Measurements from ENCODE around the gene TUSC2. TPM values are rescaled to one million over a fixed set of nuclear protein-coding genes. Genes with fewer than 3 reads are reported as not detected.

Gene TUSC2
- polyA plus RNA-seq, 1 of the 3 experiments (the other 2 are of a cell fraction), result 58.7 TPM

GRCh38 chr3:50294089-50294488 lies 33.9 kb downstream of the TUSC2 start:
- CTCF ChIA-PET, result interaction anchor here (1.5 to 2.2 kb wide), 2 partner anchors 25 to 27 kb away, joined by 3 to 6 read pairs; no protein-coding TSS in a partner anchor
- 92% methylated on average over 2 of the region's 4 CpGs for WGBS (ENCODE audit: low lambda C conversion rate)
- Histone ChIP-seq H3K4me3 (ENCODE audit: low read depth in 2 of 2, low read length in 1 of 2) (no peak overlapping the region), H3K4me1 (ENCODE audit: control insufficient read depth in 1 of 2, insufficient read depth in 2 of 2, low read depth in 1 of 2, low read length in 1 of 2) (peaks cover 9 to 24% of the 10 kb centered on the region in 2 experiments; a peak in 2 of 4 replicates), H3K27me3 (ENCODE audit: insufficient read depth) (no peaks in the 10 kb centered on the region), H3K9ac (no peak overlapping the region), H3K9me3 (no peaks in the 10 kb centered on the region), H2AFZ (ENCODE audit: low read depth) (no peak overlapping the region), H3K27ac (ENCODE audit: low read depth in 2 of 2, low read length in 1 of 2) (no peak overlapping the region), H3K4me2 (no peak overlapping the region), H4K20me1 (ENCODE audit: insufficient read depth) (no peaks in the 10 kb centered on the region), H3K9me2 (no peaks in the 10 kb centered on the region), H3F3A (replicated peaks; ENCODE audit: insufficient read depth) (no peaks in the 10 kb centered on the region), H3K79me2 (ENCODE audit: insufficient read depth) (peaks cover 28% of the 10 kb centered on the region), H3K36me3 (replicated peaks in 1 of 2; ENCODE audit: control insufficient read depth in 1 of 2, insufficient read depth in 2 of 2, low read length in 1 of 2) (peaks cover 3 to 17% of the 10 kb centered on the region in 2 experiments)
- POLR2A ChIA-PET, result interaction anchor here (0.6 kb wide), 1 partner anchor 30 kb away, joined by 3 read pairs; no protein-coding TSS in a partner anchor
- no peak for DNase-seq
- TF ChIP-seq FOXM1 (IDR thresholded peaks at IDR 0.05; ENCODE audit: low read depth) (no peak), MAX (IDR thresholded peaks at IDR 0.05; ENCODE audit: low read depth) (no peak), YY1 (IDR thresholded peaks at IDR 0.05; ENCODE audit: low read depth) (no peak), IRF3 (IDR thresholded peaks at IDR 0.05; ENCODE audit: low read depth, low read length) (no peak), USF1 (IDR thresholded peaks at IDR 0.05; ENCODE audit: borderline replicate concordance, low read depth) (no peak), FOXJ3 (CRISPR knock-in tag; IDR thresholded peaks at IDR 0.05) (no peak), GABPA (IDR thresholded peaks at IDR 0.05; ENCODE audit: low read depth) (no peak), NFIC (IDR thresholded peaks at IDR 0.05; ENCODE audit: borderline replicate concordance) (no peak), RAD21 (IDR thresholded peaks at IDR 0.05; ENCODE audit: low read length) (no peak), RCOR1 (IDR thresholded peaks at IDR 0.05; ENCODE audit: low read length) (no peak), TEAD4 (IDR thresholded peaks at IDR 0.05; ENCODE audit: borderline replicate concordance, insufficient read depth) (no peak), FOSL2 (IDR thresholded peaks at IDR 0.05; ENCODE audit: borderline replicate concordance, low read depth) (no peak)

GRCh38 chr3:50293079-50293801 lies 34.8 kb downstream of the TUSC2 start:
- ChIA-PET POLR2A (interaction anchor here (2.0 kb wide), 1 partner anchor 31 kb away, joined by 6 read pairs; no protein-coding TSS in a partner anchor), CTCF (interaction anchor here (0.9 to 2.2 kb wide), 7 partner anchors 19 to 99 kb away, joined by 3 to 7 read pairs (median 5); partner anchors contain the start of gene HYAL2)
- 83% methylated on average over 12 of the region's 12 CpGs for WGBS (ENCODE audit: low lambda C conversion rate)
- Histone ChIP-seq H3K36me3 (replicated peaks in 1 of 2; ENCODE audit: control insufficient read depth in 1 of 2, insufficient read depth in 2 of 2, low read length in 1 of 2) (peaks cover 3 to 25% of the 10 kb centered on the region in 2 experiments), H3K4me3 (ENCODE audit: low read depth in 2 of 2, low read length in 1 of 2) (peak overlapping the region; percentile 45 to 96; a peak in 3 of 4 replicates), H3K27me3 (ENCODE audit: insufficient read depth) (no peaks in the 10 kb centered on the region), H2AFZ (ENCODE audit: low read depth) (peak overlapping the region; percentile 63; the same call in 1 of the 2 replicates), H3K9me3 (no peaks in the 10 kb centered on the region), H3K9me2 (no peaks in the 10 kb centered on the region), H3K4me1 (ENCODE audit: control insufficient read depth in 1 of 2, insufficient read depth in 2 of 2, low read depth in 1 of 2, low read length in 1 of 2) (peaks cover 6 to 20% of the 10 kb centered on the region in 2 experiments; a peak in 2 of 4 replicates), H3K4me2 (peak overlapping the region; percentile 83), H4K20me1 (ENCODE audit: insufficient read depth) (no peaks in the 10 kb centered on the region), H3K27ac (ENCODE audit: low read depth in 2 of 2, low read length in 1 of 2) (peak overlapping the region; percentile 39 to 69; a peak in 3 of 4 replicates), H3F3A (replicated peaks; ENCODE audit: insufficient read depth) (no peaks in the 10 kb centered on the region), H3K79me2 (ENCODE audit: insufficient read depth) (peaks cover 22% of the 10 kb centered on the region), H3K9ac (peak overlapping the region; percentile 44; the same call in 1 of the 2 replicates)
- DNase-seq, result no peak
- TF ChIP-seq PBX3 (IDR thresholded peaks at IDR 0.05) (no peak), TEAD4 (IDR thresholded peaks at IDR 0.05; ENCODE audit: borderline replicate concordance, insufficient read depth) (no peak), GATA2 (CRISPR knock-in tag; IDR thresholded peaks at IDR 0.05) (no peak), POLR2AphosphoS5 (IDR thresholded peaks at IDR 0.05; ENCODE audit: low read depth, low read length) (no peak), REST (IDR thresholded peaks at IDR 0.05; ENCODE audit: low read depth, low read length) (no peak), USF1 (IDR thresholded peaks at IDR 0.05; ENCODE audit: borderline replicate concordance, low read depth) (no peak), EZH2phosphoT487 (IDR thresholded peaks at IDR 0.05; ENCODE audit: borderline replicate concordance, low read depth) (no peak), YY1 (IDR thresholded peaks at IDR 0.05; ENCODE audit: low read depth) (no peak), GABPA (IDR thresholded peaks at IDR 0.05; ENCODE audit: low read depth) (no peak)
